Transverse colon (tissue), 4 donors: ENCODE measurements around the gene ZNF804A. TPM values are rescaled to one million over a fixed set of nuclear protein-coding genes. Genes with fewer than 3 reads are reported as not detected.

Source experiments
- DNase-seq: peaks from one replicate; pipeline ENCODE4 v3.0.0-alpha.2; 2019
- H3K27ac ChIP-seq, 4 donors: fragments of 200-600 bp; sonication (generic); 2 replicates each; pipeline ENCODE4 v1.5.1; 2016 to 2018; ENCODE audit warnings: inconsistent platforms in 4 of 4
- H3K27me3 ChIP-seq: fragments of 200-600 bp; sonication (generic); 2 replicates; pipeline ENCODE4 v1.5.1; 2017; ENCODE audit warnings: inconsistent platforms
- H3K36me3 ChIP-seq, 4 donors: fragments of 200-600 bp; sonication (generic); 2 replicates each; pipeline ENCODE4 v1.5.1; 2017 to 2019; ENCODE audit warnings: inconsistent platforms in 4 of 4
- H3K4me1 ChIP-seq, 4 donors: fragments of 200-600 bp; sonication (generic); 2 replicates each; pipeline ENCODE4 v1.5.1; 2017 to 2020; ENCODE audit warnings: inconsistent platforms in 4 of 4
- H3K4me3 ChIP-seq, 4 donors: fragments of 200-600 bp; sonication (generic); 1 replicate in 1 of 4; 2 replicates in 3 of 4; pipeline versions ENCODE4 v1.5.1 to v1.6.1; 2017 to 2019; ENCODE audit warnings: inconsistent platforms in 4 of 4
- H3K9me3 ChIP-seq, 2 donors: fragments of 200-600 bp; sonication (generic); 2 replicates each; pipeline ENCODE4 v1.5.1; 2017 to 2019; ENCODE audit warnings: inconsistent platforms in 2 of 2
- CTCF ChIP-seq, 5 experiments: fragments of 200-600 bp in 3 of 5; fragments of 450-650 bp in 2 of 5; sonication (generic) in 3 of 5; IDR thresholded peaks; 1 replicate in 2 of 5; 2 replicates in 3 of 5; pipeline ENCODE4 v1.5.1; 2016 to 2017; ENCODE audit warnings: antibody characterized with exemption in 5 of 5, inconsistent platforms in 3 of 5, mild to moderate bottlenecking in 2 of 5, moderate library complexity in 1 of 5
- EP300 ChIP-seq: sonication (generic); formaldehyde crosslinking; IDR thresholded peaks from one replicate; pipeline ENCODE4 v1.6.1; 2017; ENCODE audit warnings: antibody characterized with exemption, low read depth
- POLR2A ChIP-seq: fragments of 450-650 bp; IDR thresholded peaks from one replicate; pipeline ENCODE4 v1.6.1; 2016; ENCODE audit warnings: antibody characterized with exemption, mild to moderate bottlenecking, moderate library complexity
- POLR2AphosphoS5 ChIP-seq, 3 donors: sonication (generic); formaldehyde crosslinking; IDR thresholded peaks; one replicate each; pipeline ENCODE4 v1.6.1; 2016; ENCODE audit warnings: antibody characterized with exemption in 3 of 3
- WGBS, 2 donors: methylation state at CpG; one replicate each; pipeline ENCODE4 v1.1.5; 2018; ENCODE audit warnings: low coverage in 1 of 2; 5-methylcytosine and 5-hydroxymethylcytosine counted together
- in situ Hi-C, 4 donors: fragments of 200-750 bp; cut with MboI; loops; one replicate each; pipeline versions ENCODE4 v1.15.0 to v1.15.1; 2017; ENCODE audit warnings: low sequenced_read_pairs in 3 of 4, low pct_ligation_motif_present in 1 of 4, low pct_unique_long_range_greater_than_20kb in 1 of 4
- intact Hi-C: fragments of 100-400 bp; cut with DNase I; formaldehyde crosslinking; loops from one replicate; pipeline ENCODE4 v1.15.1; 2023; ENCODE audit warnings: low total_unique reads
- total RNA-seq, 4 donors: library from RNA; depleted of rRNA; stranded (reverse); fragments of >200 nt; gene quantifications; one replicate each; pipeline ENCODE4 v1.1.0, GENCODE V29; 2016

ZNF804A gene
- total RNA-seq, 4 donors from 2014 or later, result 0.16 to 1.5 (median 0.70) TPM

- H3K27me3 ChIP-seq, result no peaks in the 10 kb centered on the region
- H3K9me3 ChIP-seq, result no peaks in the 10 kb centered on the region
- DNase-seq, result no peak
- intact Hi-C loops (no loop called here), in situ Hi-C loops (no loop called here)
- H3K36me3 ChIP-seq, result no peaks in the 10 kb centered on the region
- H3K4me1 ChIP-seq, result no peaks in the 10 kb centered on the region
- 67 to 96% methylated on average over 1 of the region's 1 CpG for WGBS, 2 donors
- TF ChIP-seq POLR2A (no peak), CTCF (IDR thresholded peaks at IDR 0.05) (no peak), POLR2AphosphoS5 (IDR thresholded peaks at IDR 0.05) (no peak), EP300 (no peak)
- no peak overlapping the region for H3K27ac ChIP-seq
- H3K4me3 ChIP-seq, result no peak overlapping the region
Measured at GRCh38 chr2:184793176-184793575, 194.8 kb downstream of the ZNF804A start.

- 77 to 85% methylated on average over 1 to 4 of the region's 4 CpGs for WGBS, 2 donors
- intact Hi-C loops, result no loop called here
- in situ Hi-C loops, result no loop called here
- Histone ChIP-seq H3K36me3 (no peaks in the 10 kb centered on the region), H3K4me3 (no peak overlapping the region), H3K4me1 (no peaks in the 10 kb centered on the region), H3K27me3 (no peaks in the 10 kb centered on the region), H3K27ac (no peak overlapping the region), H3K9me3 (no peaks in the 10 kb centered on the region)
- TF ChIP-seq POLR2A (no peak), CTCF (IDR thresholded peaks at IDR 0.05) (no peak), EP300 (no peak), POLR2AphosphoS5 (IDR thresholded peaks at IDR 0.05) (no peak)
- no peak for DNase-seq
Measured at GRCh38 chr2:184799379-184799778, 201.1 kb downstream of the ZNF804A start.

GRCh38 chr2:184814421-184814820, 216.1 kb downstream of the ZNF804A start:
- intact Hi-C loops, result no loop called here
- 59 to 68% methylated on average over 3 of the region's 3 CpGs for WGBS, 2 donors
- in situ Hi-C loops, result no loop called here
- Histone ChIP-seq H3K27me3 (no peaks in the 10 kb centered on the region), H3K36me3 (no peaks in the 10 kb centered on the region), H3K9me3 (no peaks in the 10 kb centered on the region), H3K4me3 (no peak overlapping the region), H3K4me1 (no peaks in the 10 kb centered on the region), H3K27ac (no peak overlapping the region)
- no peak for DNase-seq
- TF ChIP-seq POLR2AphosphoS5 (IDR thresholded peaks at IDR 0.05) (no peak), EP300 (no peak), CTCF (IDR thresholded peaks at IDR 0.05) (no peak), POLR2A (no peak)

- intact Hi-C loops (no loop called here), in situ Hi-C loops (no loop called here)
- Histone ChIP-seq H3K4me3 (no peak overlapping the region), H3K27ac (no peak overlapping the region), H3K36me3 (no peaks in the 10 kb centered on the region), H3K4me1 (no peaks in the 10 kb centered on the region), H3K27me3 (no peaks in the 10 kb centered on the region), H3K9me3 (no peaks in the 10 kb centered on the region)
- no peak for TF ChIP-seq EP300
- no peak for TF ChIP-seq CTCF (IDR thresholded peaks at IDR 0.05)
- TF ChIP-seq POLR2AphosphoS5 (IDR thresholded peaks at IDR 0.05), result no peak
- TF ChIP-seq POLR2A, result no peak
- WGBS, 2 donors, result 25 to 53% methylated on average over 1 of the region's 1 CpG
- no peak for DNase-seq
Measured at GRCh38 chr2:184815824-184816223, 217.5 kb downstream of the ZNF804A start.
